ENCODE data around the gene ASGR2. TPM values are rescaled to one million over a fixed set of nuclear protein-coding genes. Genes with fewer than 3 reads are reported as not detected.

Gene ASGR2
- total and polyA plus RNA-seq, 7 donors = 0.04 to 0.62 (median 0.29) TPM; not detected in 3

GRCh38 chr17:7146115-7146514 is 31.5 kb upstream of the ASGR2 start:
- DNase-seq (no peak), ATAC-seq (no peak)
- no peak overlapping the region for H3K27ac ChIP-seq
- H3K9me3 ChIP-seq = no peaks in the 10 kb centered on the region
- no peak for TF ChIP-seq CTCF (IDR thresholded peaks at IDR 0.05)
- intact Hi-C loops (cut with DNase I) = no loop called here
- H3K27me3 ChIP-seq (ENCODE audit: insufficient read depth in 3 of 3, low read length in 2 of 3) = peaks cover 0 to 36% (median 0%) of the 10 kb centered on the region in 3 donors
- no peaks in the 10 kb centered on the region for H3K36me3 ChIP-seq (ENCODE audit: insufficient read depth in 1 of 2, low read depth in 1 of 2)
- H3K4me3 ChIP-seq = no peak overlapping the region
- 33 to 42% (median 40%) methylated on average over 5 to 6 of the region's 6 CpGs for WGBS, 3 donors
- H3K4me1 ChIP-seq = no peaks in the 10 kb centered on the region

- no peak for TF ChIP-seq CTCF (IDR thresholded peaks at IDR 0.05)
- Histone ChIP-seq H3K36me3 (ENCODE audit: insufficient read depth in 1 of 2, low read depth in 1 of 2) (no peaks in the 10 kb centered on the region), H3K27me3 (ENCODE audit: insufficient read depth in 3 of 3, low read length in 2 of 3) (peaks cover 0 to 50% (median 0%) of the 10 kb centered on the region in 3 donors), H3K4me3 (no peak overlapping the region), H3K9me3 (no peaks in the 10 kb centered on the region), H3K27ac (no peak overlapping the region), H3K4me1 (no peaks in the 10 kb centered on the region)
- no peak for DNase-seq
- no peak for ATAC-seq
- 62 to 72% (median 63%) methylated on average over 11 of the region's 11 CpGs for WGBS, 3 donors
- intact Hi-C loops (cut with DNase I) = no loop called here
Measured at GRCh38 chr17:7144213-7144612, 29.6 kb upstream of the ASGR2 start.

- no peak for TF ChIP-seq CTCF (IDR thresholded peaks at IDR 0.05)
- Histone ChIP-seq H3K36me3 (ENCODE audit: insufficient read depth in 1 of 2, low read depth in 1 of 2) (no peaks in the 10 kb centered on the region), H3K9me3 (no peaks in the 10 kb centered on the region), H3K27me3 (ENCODE audit: insufficient read depth in 3 of 3, low read length in 2 of 3) (peaks cover 0 to 72% (median 3%) of the 10 kb centered on the region in 3 donors), H3K4me1 (no peaks in the 10 kb centered on the region), H3K4me3 (no peak overlapping the region), H3K27ac (no peak overlapping the region)
- ATAC-seq (no peak), DNase-seq (no peak)
- intact Hi-C loops (cut with DNase I) = no loop called here
- 68 to 69% (median 69%) methylated on average over 10 of the region's 10 CpGs for WGBS, 3 donors
Measured at GRCh38 chr17:7141824-7142223, 27.2 kb upstream of the ASGR2 start.

- 56 to 59% (median 56%) methylated on average over 10 of the region's 10 CpGs for WGBS, 3 donors
- peaks cover 0 to 65% (median 3%) of the 10 kb centered on the region in 3 donors for H3K27me3 ChIP-seq (ENCODE audit: insufficient read depth in 3 of 3, low read length in 2 of 3)
- H3K27ac ChIP-seq = no peak overlapping the region
- no peak for ATAC-seq
- no peak for DNase-seq
- no peak for TF ChIP-seq CTCF (IDR thresholded peaks at IDR 0.05)
- no peaks in the 10 kb centered on the region for H3K36me3 ChIP-seq (ENCODE audit: insufficient read depth in 1 of 2, low read depth in 1 of 2)
- intact Hi-C loops (cut with DNase I) = no loop called here
- no peak overlapping the region for H3K4me3 ChIP-seq
- no peaks in the 10 kb centered on the region for H3K9me3 ChIP-seq
- H3K4me1 ChIP-seq = no peaks in the 10 kb centered on the region
Measured at GRCh38 chr17:7139400-7139799, 24.8 kb upstream of the ASGR2 start.

- Histone ChIP-seq H3K9me3 (no peaks in the 10 kb centered on the region), H3K27me3 (ENCODE audit: insufficient read depth in 3 of 3, low read length in 2 of 3) (peaks cover 0 to 66% (median 3%) of the 10 kb centered on the region in 3 donors), H3K4me3 (no peak overlapping the region), H3K4me1 (no peaks in the 10 kb centered on the region), H3K27ac (no peak overlapping the region), H3K36me3 (ENCODE audit: insufficient read depth in 1 of 2, low read depth in 1 of 2) (no peaks in the 10 kb centered on the region)
- DNase-seq (no peak), ATAC-seq (no peak)
- WGBS, 3 donors = 56 to 64% (median 63%) methylated on average over 7 of the region's 7 CpGs
- intact Hi-C loops (cut with DNase I) = no loop called here
- TF ChIP-seq CTCF (IDR thresholded peaks at IDR 0.05) = no peak
Measured at GRCh38 chr17:7138800-7139381, 24.3 kb upstream of the ASGR2 start.

All from psoas muscle (tissue), 8 donors.